HG02623 (cell line): Measurements from ENCODE around the gene KRT10.
"Not testable (repeated sequence)": the region's sequence is repeated elsewhere in the genome, so short reads cannot be mapped to it uniquely, and the experiment has no call there.

ENCODE experiments used
- ATAC-seq: cut with Tn5 transposase; IDR thresholded peaks from one replicate; pipeline ENCODE4 v1.9.1; 2021; ENCODE audit warnings: moderate library complexity; ENCODE audit not compliant: unreplicated experiment

The KRT10 gene

DNA sequence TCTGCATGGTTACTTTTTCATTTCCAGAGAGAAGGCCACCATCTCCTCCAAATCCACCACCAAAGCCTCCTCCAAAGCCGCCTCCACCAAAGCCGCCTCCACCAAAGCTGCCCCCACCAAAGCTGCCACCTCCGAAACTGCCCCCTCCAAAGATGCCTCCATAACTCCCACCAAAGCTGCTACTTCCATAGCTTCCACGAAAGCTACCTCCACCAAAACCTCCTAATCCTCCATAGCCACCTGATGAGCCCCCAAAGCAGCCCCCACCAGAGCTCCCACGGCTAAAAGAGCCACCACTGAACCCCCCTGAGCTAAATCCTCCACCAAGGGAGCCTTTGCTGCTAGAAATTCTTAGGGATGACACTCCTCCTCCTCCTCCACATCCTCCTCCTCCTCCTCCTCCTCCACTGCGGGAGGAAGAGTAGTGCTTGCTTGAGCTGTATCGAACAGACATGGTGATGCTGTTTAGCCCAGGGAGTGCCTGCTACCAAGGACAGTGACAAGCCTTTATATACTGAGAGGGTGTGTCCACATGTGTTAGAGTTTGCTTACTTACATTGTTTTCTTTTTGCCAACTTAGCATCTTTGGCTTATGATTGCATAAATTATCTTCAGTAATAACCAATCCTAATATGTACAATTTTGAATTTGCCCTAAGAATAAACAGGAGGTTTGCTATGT, at the start of gene KRT10:
Gene KRT10, minus strand, starts transcription at position 483 of the 681 bp plus-strand sequence. Its CDS starts 29 bp downstream, at position 454.
- no peak for ATAC-seq

- ATAC-seq: no peak
Measured at GRCh38 chr17:40871316-40871715, 48.9 kb upstream of the KRT10 start.

DNA sequence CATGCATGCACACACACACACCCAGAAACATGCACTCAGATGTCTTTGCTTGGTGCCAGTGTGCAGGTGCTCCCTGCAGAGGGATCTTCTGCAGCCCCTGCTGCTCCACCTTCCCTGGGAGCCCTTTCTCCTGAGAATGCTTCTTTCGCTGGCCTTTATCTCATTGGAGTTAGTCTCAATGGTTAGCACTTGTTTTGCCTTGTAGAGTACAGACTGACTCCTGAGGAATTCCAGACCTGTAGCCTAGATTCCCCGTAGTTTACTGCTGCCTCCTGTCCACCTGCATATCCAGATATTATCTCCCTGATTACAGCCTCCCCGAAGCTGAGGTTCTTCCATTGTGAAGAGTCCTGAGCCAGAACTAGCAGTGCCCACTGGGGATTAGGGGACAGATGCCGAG, 47.7 kb upstream of the KRT10 start:
- ATAC-seq: no peak

GRCh38 chr17:40866838-40867237, 44.4 kb upstream of the KRT10 start, which contains the start of gene KRT12:
TSS of gene KRT12 (minus strand) at chr17:40867223. CDS start at chr17:40867186, 37 bp downstream.
- ATAC-seq: no peak

DNA sequence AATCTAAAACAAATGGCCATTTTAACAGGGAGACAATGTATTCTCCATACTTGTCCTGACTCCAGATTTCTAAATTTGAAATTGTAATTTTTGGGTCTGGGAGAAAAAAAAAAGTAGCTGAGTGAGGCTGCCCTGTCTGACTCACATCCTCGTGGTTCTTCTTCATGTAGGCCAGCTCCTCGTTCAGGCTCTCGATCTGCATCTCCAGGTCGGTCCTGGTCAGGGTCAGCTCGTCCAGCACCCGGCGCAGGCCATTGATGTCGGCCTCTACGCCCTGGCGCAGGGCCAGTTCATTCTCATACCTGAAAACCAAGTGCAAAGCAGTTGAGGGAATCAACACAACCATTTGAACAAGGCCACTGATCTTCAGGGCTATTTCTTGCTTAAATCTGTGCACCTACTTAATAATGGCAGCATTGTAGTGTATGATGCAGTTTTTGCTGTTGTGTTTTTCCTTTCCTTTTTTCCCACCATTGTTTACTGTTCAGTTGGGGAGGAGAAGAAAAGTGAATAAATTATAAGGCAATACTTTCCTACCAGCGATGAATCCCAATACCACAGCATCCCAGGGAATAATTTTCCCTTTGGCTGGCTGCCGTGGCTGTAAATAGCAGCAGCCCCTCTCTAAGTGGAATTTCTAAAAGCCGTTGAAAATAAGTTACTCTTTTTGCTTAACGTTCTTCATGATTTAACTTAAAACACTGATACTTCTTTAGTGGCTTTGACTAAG, 42.4 kb upstream of the KRT10 start:
- ATAC-seq: no peak

DNA sequence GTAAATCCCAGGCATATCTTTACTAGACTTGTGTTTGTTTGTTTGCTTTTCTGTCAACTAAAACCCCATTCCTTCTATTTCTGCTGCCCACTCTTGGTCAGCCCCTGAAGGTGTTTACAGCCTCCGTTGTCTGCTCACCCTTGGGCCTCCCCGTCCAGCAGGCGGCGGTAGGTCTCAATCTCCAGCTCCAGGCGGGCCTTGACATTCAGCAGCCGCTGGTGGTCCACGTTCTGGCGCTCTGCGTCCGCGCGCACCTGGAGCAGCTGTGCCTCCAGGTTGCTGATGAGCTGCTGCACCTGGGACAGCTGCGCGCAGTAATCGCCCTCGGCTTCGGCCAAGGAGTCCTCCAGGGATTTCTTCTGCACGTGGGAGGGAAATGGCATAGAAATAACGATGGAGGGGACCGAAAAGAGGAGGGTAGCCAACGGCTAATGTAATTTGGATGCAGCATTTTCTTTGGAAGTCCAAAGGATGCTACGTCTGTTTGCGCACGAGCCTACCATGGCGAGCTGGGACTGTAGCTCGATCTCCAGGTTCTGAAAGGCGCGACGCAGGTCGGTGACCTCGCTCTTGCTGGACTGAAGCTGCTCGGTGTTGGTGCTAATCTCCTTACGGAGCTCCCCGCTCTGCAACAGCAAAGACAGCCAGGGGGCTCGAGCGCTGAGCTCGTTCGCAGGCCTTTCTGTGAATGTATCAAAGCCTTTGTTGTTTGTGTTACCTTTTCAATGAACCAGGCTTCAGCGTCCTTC, 40.7 kb upstream of the KRT10 start:
- ATAC-seq: no peak

DNA sequence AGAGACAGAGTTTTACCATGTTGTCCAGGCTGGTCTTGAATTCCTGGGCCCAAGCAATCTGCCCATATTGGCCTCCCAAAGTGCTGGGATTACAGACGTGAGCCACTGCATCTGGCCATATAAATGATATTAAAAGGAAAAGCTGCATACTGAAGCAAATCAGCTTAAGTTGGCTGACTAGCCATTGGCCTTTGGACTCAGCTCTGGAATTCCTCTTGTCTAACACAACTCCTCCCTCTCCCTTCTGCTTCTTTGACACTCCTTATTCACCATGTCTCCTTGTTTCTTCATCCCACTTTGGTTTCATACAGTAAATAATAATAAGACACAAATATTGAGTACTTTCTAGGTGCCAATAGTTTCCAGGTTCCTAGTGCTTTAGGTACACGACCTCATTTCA, 37.1 kb upstream of the KRT10 start:
- no peak for ATAC-seq

DNA sequence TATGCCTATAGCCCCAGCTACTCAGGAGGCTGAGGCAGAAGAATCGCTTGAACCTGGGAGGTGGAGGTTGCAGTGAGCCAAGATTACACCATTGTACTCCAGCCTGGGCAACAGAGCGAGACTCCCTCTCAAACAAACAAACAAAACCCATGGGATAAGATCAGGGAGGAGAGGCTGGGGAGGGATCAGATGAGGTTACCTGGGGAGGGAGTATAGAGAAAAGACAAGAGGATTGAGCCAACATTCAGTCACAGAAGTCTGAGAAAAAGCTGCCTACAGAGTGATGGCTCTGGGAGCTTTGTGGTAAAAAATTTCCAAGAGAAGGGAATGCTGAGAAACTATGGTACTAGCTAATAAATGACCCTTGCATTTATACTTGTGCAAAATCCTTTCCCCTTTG, 36.3 kb upstream of the KRT10 start:
- ATAC-seq: not testable (repeated sequence)

GRCh38 chr17:40857535-40857934, 35.1 kb upstream of the KRT10 start:
- no peak for ATAC-seq

DNA sequence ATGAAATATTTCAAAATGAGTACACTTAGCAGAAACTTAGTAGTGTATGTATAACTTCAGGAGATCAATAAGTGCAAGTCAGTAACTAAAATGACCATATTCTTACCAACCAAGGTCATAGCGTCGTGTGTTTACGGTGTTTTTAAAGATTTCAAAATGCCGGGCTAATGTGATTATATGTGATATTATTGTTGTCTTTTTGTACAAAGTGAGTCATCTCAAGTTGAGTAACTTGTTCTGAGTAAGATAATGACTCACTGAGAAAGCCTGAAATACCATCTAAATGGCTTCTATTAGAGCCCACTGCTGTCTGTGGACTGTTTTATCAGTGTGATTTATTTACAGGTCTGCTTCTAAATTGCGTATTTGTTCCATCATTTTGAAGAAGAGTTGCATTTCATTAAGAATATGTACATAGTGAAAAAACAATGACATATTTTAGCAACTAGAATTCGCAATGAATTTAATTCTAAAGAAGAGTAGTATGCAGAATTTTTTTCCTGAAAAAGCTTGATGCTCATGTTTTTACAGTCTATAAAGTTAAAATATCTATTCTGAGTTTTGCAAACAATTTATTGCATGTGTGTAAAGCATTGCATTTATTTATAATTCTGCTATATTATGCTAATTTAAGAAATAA, 31.9 kb upstream of the KRT10 start:
- no peak for ATAC-seq

DNA sequence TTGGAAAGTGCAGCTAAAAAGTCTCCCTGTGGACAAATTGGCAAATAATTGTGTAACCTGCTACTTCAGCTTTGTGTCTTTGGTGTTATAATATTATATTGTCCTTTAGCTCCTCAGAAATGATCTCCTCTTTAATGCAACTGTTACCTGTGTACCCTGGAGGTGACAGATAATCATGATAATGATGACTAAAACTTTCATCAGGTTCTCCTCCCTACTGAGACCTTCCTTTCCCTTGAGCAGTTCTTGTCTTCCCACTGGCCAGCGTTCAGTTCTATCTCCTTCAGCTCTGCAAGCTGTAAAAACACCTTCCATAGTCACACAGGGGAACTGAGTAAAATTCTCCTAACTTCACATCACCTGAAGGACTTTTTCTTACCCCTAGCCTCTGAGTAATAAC, 29.9 kb upstream of the KRT10 start:
- ATAC-seq: no peak

GRCh38 chr17:40850293-40850972, 28.0 kb upstream of the KRT10 start:
- ATAC-seq: no peak

DNA sequence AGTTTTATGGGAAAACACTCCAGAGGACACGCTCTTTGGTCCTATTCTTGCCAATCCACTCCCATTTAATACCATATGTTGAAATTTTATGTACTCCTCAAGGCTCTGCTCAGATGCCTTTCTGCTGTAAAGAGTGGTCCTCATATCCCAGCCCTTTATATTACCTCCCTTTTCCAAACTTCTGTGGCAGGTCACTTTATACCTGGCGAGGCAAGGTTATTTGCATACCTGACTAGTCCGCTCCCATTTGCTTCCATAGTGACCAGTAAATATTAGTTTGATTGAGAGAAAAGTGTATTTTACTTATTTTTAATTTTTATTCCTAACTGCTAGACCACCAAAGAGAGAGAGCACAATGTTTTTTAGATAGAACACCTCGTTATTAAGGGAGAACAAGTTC, 27.3 kb upstream of the KRT10 start:
- ATAC-seq: no peak

DNA sequence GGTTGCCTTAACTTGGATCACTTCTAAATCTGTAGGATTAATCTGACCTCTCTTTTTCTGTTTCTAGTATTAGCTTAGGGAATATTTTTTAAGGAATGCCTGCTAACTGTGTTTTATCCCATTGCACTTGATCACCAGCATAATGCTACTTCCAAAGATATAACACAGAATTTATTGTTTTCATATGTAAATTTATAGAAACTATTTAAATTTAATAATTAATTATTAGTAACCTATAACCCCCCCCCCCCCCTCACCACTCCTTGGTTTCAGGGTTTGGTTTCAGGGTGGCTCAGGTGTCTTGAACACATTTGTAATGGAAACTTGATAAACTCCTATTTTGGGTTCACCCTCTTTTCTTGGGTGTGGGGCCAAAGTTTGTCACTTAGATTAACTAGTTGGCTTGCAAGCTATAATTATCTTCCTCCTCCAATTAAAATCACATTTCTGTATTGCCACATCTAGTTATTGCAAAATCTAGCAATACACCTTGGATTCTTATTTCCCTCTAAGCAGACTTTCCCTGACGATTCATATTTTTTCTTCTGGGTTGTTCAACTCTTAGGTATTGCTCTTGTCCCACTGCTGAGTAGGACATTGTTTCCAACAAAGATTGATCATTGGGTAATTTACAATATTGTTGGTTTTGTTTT, 26.3 kb upstream of the KRT10 start:
- no peak for ATAC-seq

- ATAC-seq: no peak
Measured at GRCh38 chr17:40846515-40847144, 24.2 kb upstream of the KRT10 start.

- ATAC-seq: no peak
Measured at GRCh38 chr17:40844671-40845107, 22.3 kb upstream of the KRT10 start.

DNA sequence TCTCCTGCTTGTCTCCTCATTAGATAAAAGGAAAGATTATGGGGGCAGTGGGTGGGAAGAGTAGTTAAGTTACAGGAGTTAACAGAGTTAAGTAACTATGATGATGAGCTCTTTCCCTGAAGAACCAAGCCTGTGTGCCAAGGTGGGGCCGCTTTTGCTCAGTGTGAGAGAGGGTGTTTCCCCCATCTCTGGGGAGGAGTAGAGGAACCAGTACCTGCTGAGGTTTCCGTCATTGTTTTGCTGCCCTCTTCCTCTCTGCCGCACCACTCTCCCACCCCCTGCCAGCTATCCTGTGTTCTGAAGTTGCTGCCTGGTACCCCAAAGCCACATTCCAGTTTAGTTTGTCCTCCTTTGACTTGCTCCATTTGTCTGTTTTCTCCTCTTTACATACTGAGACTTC, 20.8 kb upstream of the KRT10 start:
- ATAC-seq: no peak

GRCh38 chr17:40841246-40841645, 18.8 kb upstream of the KRT10 start:
- ATAC-seq: no peak

GRCh38 chr17:40839194-40839593, 16.8 kb upstream of the KRT10 start:
- no peak for ATAC-seq

GRCh38 chr17:40836020-40836419, 13.6 kb upstream of the KRT10 start:
- no peak for ATAC-seq
